Fibroblast of skin of back (primary cell): ENCODE results near the gene BET1. TPM values are rescaled to one million over a fixed set of nuclear protein-coding genes. Genes with fewer than 3 reads are reported as not detected.
"Not testable (repeated sequence)": the region's sequence is repeated elsewhere in the genome, so short reads cannot be mapped to it uniquely, and the experiment has no call there.

Experiments used
- DNase-seq: peaks from one replicate; pipeline ENCODE4 v3.0.0-alpha.2; 2013
- polyA plus RNA-seq, 2 experiments: library from polyadenylated mRNA; unstranded; fragments of 120-200 nt; gene quantifications; one replicate each; pipeline ENCODE4 v1.2.1, GENCODE V29; 2013; ENCODE audit not compliant: insufficient read length in 2 of 2

BET1 gene, protein sequence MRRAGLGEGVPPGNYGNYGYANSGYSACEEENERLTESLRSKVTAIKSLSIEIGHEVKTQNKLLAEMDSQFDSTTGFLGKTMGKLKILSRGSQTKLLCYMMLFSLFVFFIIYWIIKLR
- polyA plus RNA-seq (2013, experiment 1 of 2; ENCODE audit: insufficient read length) = 20.9 TPM
- polyA plus RNA-seq (2013, experiment 2 of 2; ENCODE audit: insufficient read length) = 25.9 TPM

DNA sequence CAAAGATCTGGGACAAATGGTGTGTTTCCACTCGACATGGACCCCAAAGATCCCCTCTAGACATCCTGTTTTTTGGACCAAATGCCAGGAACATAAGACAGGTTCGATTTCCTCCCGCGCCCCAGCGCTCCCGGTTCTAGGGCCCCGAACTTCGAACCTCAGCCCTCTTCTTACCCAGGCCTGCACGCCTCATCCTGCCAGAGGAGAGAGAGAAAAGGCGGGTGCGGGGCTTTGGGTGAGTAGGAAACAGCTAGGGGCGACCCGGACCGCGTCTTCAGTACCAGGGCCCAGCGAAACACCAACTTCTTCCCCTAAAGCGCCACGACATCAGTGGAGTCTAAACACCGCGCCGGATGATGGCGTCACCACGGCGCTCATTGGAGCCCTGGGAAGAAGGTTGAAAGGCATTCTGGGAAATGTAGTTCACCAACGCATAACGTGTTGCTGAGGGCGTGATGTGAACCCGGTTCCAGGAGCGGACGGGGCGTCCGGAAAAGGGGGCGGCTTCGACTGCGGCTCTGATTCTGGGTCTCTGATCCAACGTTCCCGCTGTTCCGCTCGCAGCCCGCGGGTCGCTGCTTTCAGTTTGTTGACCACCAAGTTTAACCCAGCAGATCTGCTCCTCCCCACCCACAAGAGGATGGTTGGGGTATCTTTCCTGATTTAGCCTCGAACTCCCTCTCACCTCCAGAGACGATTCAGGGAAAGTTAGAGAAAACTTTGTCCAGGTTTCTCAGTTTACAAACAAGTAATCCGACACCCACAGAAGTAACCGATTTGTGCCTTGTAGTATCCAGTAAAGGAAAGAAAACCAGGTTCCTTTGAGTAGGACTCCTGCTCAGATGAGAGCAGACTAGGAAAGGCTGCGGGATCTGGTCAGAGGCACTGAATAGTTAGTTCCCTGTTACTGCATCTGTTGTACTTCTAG lies at the start of gene BET1:
Gene BET1 (minus strand): TSS at position 332 of the 928 bp plus-strand sequence. CDS start 139 bp downstream, at position 193.
- DNase-seq = peak; percentile 98

GRCh38 chr7:94053532-94053931 lies 49.4 kb upstream of the BET1 start:
- DNase-seq = no peak

- DNase-seq = no peak
Measured at GRCh38 chr7:94052398-94053180, 48.4 kb upstream of the BET1 start.

GRCh38 chr7:94050046-94050445 lies 45.9 kb upstream of the BET1 start:
- no peak for DNase-seq

DNA sequence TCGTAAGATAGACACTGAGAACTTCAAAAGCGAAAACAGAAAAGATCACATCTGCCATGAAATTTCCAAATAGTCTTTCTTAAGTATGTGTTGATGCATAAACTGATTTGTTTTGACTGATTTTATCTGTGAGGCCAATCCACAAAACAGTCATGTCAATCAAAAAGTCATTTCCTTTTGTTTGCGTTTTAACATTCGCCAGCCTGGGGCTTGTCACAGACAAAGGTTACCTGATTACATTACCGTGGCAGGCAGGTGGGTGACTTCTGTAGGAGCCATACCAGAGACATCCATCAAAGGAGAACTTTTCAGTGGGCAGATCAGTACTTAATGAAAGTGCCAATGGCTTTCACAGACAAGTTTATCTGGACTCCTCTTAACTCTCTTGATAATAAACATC lies 45.5 kb upstream of the BET1 start:
- DNase-seq = no peak

GRCh38 chr7:94048755-94049154 lies 44.6 kb upstream of the BET1 start:
- DNase-seq = no peak

- DNase-seq = no peak
Measured at GRCh38 chr7:94047956-94048355, 43.8 kb upstream of the BET1 start.

DNA sequence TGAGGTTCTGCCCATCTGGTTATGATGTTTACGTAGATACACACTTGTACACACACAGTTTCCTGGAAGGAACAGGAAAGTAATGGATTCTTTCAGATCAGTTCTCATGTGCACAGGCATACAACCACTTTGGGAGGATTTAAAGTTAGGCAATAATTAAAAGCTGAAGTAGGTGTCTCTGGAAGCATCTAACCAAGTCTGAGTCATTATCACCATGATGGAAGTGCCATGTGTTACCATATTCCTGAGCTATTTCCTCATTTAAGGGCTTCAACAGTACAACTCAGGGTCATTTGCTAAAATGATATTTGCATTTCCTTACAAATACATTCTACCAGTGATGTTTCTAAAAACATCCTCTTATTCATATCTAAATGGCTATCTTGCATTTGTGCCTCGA lies 41.4 kb upstream of the BET1 start:
- DNase-seq = no peak

DNA sequence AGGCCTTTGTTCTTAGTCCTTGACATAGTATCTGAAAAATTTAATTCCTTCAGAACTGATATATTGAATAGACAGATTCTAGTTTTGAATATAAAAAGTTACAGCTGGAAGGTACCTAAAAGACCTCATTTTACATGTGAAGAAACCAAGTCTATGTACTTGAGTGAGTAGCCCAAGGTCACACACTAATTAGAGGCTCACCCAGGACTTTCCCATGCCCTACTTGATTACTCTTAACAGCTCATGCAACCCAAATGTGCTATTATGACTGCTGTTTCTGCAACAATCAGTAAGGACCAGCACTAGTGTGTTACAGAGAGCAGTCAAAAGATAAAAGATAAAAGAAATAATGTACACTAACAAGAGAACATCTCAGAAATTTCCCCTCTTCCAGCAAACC lies 40.7 kb upstream of the BET1 start:
- DNase-seq = no peak

DNA sequence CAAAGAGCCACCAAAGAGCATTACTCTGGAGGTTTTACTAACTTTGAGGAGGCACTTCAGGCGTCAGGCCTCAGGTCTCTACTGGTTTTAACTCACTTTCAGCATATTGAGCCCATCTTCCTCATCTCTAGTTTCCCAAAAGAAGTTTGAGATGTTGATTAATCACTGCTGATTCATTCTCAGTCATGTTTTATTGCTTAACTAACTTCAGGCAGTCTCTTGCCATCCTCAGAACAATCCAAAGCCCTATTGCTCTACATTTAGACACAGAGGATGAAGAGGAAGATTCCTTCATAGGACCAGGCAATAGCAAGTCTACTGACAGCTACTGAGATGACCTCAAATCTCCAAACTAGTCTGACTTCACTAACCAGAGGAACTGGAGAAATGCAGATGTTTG lies 39.1 kb upstream of the BET1 start:
- peak; percentile 35 for DNase-seq

DNA sequence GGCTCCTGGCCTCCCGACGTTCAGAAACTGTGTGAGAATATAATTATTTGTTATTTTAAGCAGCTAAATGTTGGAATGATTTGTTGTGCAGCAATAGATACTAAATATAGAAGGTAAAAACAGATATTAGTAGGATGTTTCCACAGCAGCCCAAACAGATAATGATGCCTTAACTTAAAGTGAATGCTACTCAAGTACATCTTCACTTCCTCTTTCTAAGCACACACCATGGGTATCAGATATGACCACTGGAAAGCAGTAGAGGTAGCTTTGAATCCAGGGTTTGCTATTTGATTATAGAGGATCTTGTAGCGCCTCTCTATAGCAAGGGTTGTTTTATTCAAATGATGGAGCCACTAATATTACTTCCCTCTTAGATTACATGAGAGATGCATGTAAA lies 38.2 kb upstream of the BET1 start:
- DNase-seq = no peak

DNA sequence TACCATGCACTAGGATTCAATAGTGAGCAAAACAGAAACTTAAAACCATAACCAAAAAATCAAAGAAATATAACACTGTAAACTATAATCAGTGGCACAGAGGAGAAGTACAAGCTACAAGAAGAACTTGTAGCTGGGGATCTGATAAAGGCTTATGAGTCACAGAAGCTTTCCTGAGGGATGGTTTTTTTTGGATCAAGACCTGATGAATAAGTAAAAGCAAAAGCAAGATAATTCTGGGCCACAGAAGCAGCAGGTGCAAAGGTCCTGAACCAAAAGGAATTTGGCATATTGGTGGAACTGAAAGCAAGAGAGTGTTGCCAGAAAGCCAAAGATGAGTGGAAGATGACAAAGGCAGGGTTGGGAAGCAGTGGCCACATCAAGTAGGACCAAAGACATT lies 37.4 kb upstream of the BET1 start:
- peak; percentile 23 for DNase-seq

- DNase-seq = no peak
Measured at GRCh38 chr7:94040254-94040653, 36.1 kb upstream of the BET1 start.

DNA sequence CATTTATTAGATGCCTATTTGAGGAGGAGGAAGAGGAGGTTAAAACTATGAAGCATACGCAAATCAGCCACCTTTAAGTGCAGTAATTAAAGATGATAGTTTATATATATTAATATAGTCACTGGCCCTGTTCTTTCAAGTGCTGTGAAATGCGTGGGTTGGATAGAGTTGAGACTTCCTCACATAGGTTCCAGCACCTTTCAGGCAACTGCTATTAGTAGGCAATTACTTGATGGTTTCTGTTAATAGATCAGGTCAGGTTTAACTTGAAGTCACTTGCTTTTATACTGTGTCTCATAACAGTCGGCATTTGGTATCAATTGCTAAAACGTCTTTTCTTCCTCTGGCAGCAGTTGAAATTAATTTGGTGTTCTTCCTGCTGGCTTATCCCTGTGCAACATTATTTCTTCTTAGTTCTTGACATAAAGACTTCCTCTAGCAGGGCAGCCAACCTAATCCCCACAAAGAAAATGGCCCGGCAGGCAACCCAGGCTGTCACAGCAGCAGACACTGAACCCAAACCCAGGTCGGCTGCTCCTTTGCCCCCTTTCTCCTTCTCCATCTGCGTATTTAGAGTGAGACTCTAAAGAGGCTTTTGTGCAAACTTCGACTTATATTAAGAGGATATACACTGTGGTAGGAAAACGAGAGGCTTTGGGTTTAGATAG lies 35.3 kb upstream of the BET1 start:
- DNase-seq = no peak

- DNase-seq = no peak
Measured at GRCh38 chr7:94031865-94032264, 27.7 kb upstream of the BET1 start.

DNA sequence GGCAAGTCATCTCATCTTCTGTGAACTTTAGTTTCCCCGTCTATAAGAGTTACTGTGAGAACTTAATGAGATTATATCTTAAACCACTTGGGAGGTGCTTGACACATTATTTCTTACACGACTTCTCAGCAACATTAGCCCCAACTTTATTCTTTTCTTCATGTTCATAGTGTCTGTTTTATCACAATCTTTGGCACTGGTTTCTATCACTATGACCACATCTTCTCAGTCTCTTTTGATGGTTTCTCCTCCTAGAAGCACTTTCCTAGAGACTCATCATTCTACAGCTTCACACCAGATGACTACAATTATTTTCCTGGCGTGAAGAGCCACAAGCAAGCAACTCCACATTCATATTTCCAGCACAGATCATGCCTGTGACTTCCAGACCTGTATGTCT lies 26.5 kb upstream of the BET1 start:
- no peak for DNase-seq

- DNase-seq = no peak
Measured at GRCh38 chr7:94029976-94030375, 25.8 kb upstream of the BET1 start.

GRCh38 chr7:94028768-94029167 lies 24.6 kb upstream of the BET1 start:
- peak; percentile 63 for DNase-seq

- DNase-seq = not testable (repeated sequence)
Measured at GRCh38 chr7:94026619-94027018, 22.5 kb upstream of the BET1 start.

GRCh38 chr7:94022550-94022949 lies 18.4 kb upstream of the BET1 start:
- DNase-seq = no peak

DNA sequence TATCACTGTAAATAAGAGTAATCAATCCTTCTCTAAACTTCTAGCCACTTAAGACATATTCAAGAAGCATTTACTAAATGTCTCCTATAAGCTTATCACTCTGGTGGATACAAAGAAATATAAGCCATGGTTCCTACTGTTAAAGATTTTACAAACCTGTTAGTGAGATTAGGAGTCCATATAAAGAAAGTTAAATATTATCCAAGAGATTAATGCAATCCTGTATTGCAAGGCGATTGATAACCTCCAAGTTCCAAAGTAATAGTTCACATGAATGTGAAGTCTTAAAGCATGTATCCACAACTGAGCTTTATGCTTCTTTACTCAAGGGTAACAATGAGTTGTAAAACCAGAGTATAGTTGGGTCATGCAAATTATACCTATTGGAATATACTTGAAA lies 12.6 kb upstream of the BET1 start:
- DNase-seq = no peak

GRCh38 chr7:94015538-94015937 lies 11.4 kb upstream of the BET1 start:
- no peak for DNase-seq

GRCh38 chr7:94012746-94013145 lies 8.6 kb upstream of the BET1 start:
- DNase-seq = no peak
